Calu3 (cell line): ENCODE measurements around the gene FCHSD2. TPM values are rescaled to one million over a fixed set of nuclear protein-coding genes. Genes with fewer than 3 reads are reported as not detected.

Experiments
- BruUV-seq: library from RNA; stranded (reverse); fragments of 400-500 nt; replicated peaks from 2 replicates; lab custom pipeline; 2021; lab: Mats Ljungman, UMichigan
- CTCF ChIA-PET: fragments of 300-600 bp; sonication (Branson Sonifier 250); formaldehyde crosslinking; loops from one replicate; lab custom pipeline; 2022; ENCODE audit warnings: antibody characterized with exemption; lab: Charles Lee
- DNase-seq: peaks from one replicate; pipeline ENCODE4 v3.0.0; 2022
- H3K27ac Mint-ChIP-seq: one replicate; pipeline ENCODE4 v1.8.0; 2022; ENCODE audit warnings: mixed read lengths; ENCODE audit not compliant: unreplicated experiment
- H3K27me3 Mint-ChIP-seq: one replicate; pipeline ENCODE4 v1.8.0; 2022; ENCODE audit warnings: mixed read lengths; ENCODE audit not compliant: unreplicated experiment
- H3K36me3 Mint-ChIP-seq: one replicate; pipeline ENCODE4 v1.8.0; 2022; ENCODE audit warnings: mild to moderate bottlenecking, moderate library complexity, mixed read lengths; ENCODE audit not compliant: insufficient read depth, unreplicated experiment
- H3K4me1 Mint-ChIP-seq: one replicate; pipeline ENCODE4 v1.8.0; 2022; ENCODE audit warnings: mild to moderate bottlenecking, low read depth, mixed read lengths; ENCODE audit not compliant: unreplicated experiment
- H3K4me3 Mint-ChIP-seq: one replicate; pipeline ENCODE4 v1.8.0; 2022; ENCODE audit warnings: mild to moderate bottlenecking, low read depth, moderate library complexity, mixed read lengths; ENCODE audit not compliant: unreplicated experiment
- H3K9me3 Mint-ChIP-seq: one replicate; pipeline ENCODE4 v1.8.0; 2022; ENCODE audit warnings: low read depth, mixed read lengths; ENCODE audit not compliant: unreplicated experiment
- CTCF ChIP-seq: fragments of 200-600 bp; IDR thresholded peaks from one replicate; pipeline ENCODE4 v1.8.0; 2022; ENCODE audit warnings: antibody characterized with exemption; ENCODE audit not compliant: unreplicated experiment
- intact Hi-C: fragments of 100-400 bp; cut with micrococcal nuclease; formaldehyde crosslinking; loops from one replicate; pipeline ENCODE4 v1.10.0; 2022; ENCODE audit not compliant: unreplicated experiment
- total RNA-seq: library from RNA; stranded (reverse); gene quantifications from 2 replicates; pipeline ENCODE4 v1.2.3, GENCODE V29; 2022

Gene FCHSD2
- total RNA-seq, 1 experiment from 2014 or later: 16.2 TPM

- TF ChIP-seq CTCF: no peak
- no peak overlapping the region for H3K27ac Mint-ChIP-seq
- H3K27me3 Mint-ChIP-seq: no peaks in the 10 kb centered on the region
- intact Hi-C loops: no loop called here
- CTCF ChIA-PET: no interaction called here
- no peaks in the 10 kb centered on the region for H3K9me3 Mint-ChIP-seq
- no peaks in the 10 kb centered on the region for H3K4me1 Mint-ChIP-seq
- no peak for DNase-seq
- no peaks in the 10 kb centered on the region for H3K36me3 Mint-ChIP-seq
- H3K4me3 Mint-ChIP-seq: no peak overlapping the region
- BruUV-seq: no TSS peak
Measured at GRCh38 chr11:72863916-72864315, 278.2 kb downstream of the FCHSD2 start.

- CTCF ChIA-PET: interaction anchor here (0.8 kb wide), 2 partner anchors 314 to 435 kb away, joined by 3 to 4 read pairs; no protein-coding TSS in a partner anchor
- H3K27ac Mint-ChIP-seq: no peak overlapping the region
- no peak for TF ChIP-seq CTCF
Measured at GRCh38 chr11:72863091-72863490, 279.0 kb downstream of the FCHSD2 start.

GRCh38 chr11:72860592-72860991, 281.5 kb downstream of the FCHSD2 start:
- no peaks in the 10 kb centered on the region for H3K27me3 Mint-ChIP-seq
- H3K27ac Mint-ChIP-seq: no peak overlapping the region
- intact Hi-C loops: no loop called here

More at GRCh38 chr11:72863091-72863490, 279.0 kb downstream of the FCHSD2 start:
- no TSS peak for BruUV-seq
- Mint-ChIP-seq H3K36me3 (no peaks in the 10 kb centered on the region), H3K4me1 (no peaks in the 10 kb centered on the region), H3K9me3 (no peaks in the 10 kb centered on the region), H3K27me3 (no peaks in the 10 kb centered on the region), H3K4me3 (no peak overlapping the region)
- intact Hi-C loops: no loop called here
- no peak for DNase-seq

GRCh38 chr11:72860010-72860409, 282.1 kb downstream of the FCHSD2 start:
- H3K4me1 Mint-ChIP-seq: no peaks in the 10 kb centered on the region
- H3K27ac Mint-ChIP-seq: no peak overlapping the region
- CTCF ChIA-PET: no interaction called here
- H3K27me3 Mint-ChIP-seq: no peaks in the 10 kb centered on the region
- no peak for TF ChIP-seq CTCF
- DNase-seq: no peak
- no peaks in the 10 kb centered on the region for H3K36me3 Mint-ChIP-seq
- no peak overlapping the region for H3K4me3 Mint-ChIP-seq
- no peaks in the 10 kb centered on the region for H3K9me3 Mint-ChIP-seq
- intact Hi-C loops: no loop called here
- BruUV-seq: no TSS peak

More at GRCh38 chr11:72860592-72860991, 281.5 kb downstream of the FCHSD2 start:
- no peak for DNase-seq
- CTCF ChIA-PET: no interaction called here
- BruUV-seq: no TSS peak
- no peak for TF ChIP-seq CTCF
- Mint-ChIP-seq H3K4me1 (no peaks in the 10 kb centered on the region), H3K9me3 (no peaks in the 10 kb centered on the region), H3K36me3 (no peaks in the 10 kb centered on the region), H3K4me3 (no peak overlapping the region)
